ENCODE measurements around the gene DLGAP3. TPM values are rescaled to one million over a fixed set of nuclear protein-coding genes. Genes with fewer than 3 reads are reported as not detected.

The DLGAP3 gene
- total and polyA plus RNA-seq, 11 donors: 0.07 to 0.51 (median 0.10) TPM; not detected in 8

- 92 to 100% (median 94%) methylated on average over 4 of the region's 4 CpGs for WGBS, 4 donors
- H3K4me3 ChIP-seq: no peak overlapping the region
- TF ChIP-seq POLR2A (IDR thresholded peaks at IDR 0.05): no peak
- TF ChIP-seq, protein P1, sequence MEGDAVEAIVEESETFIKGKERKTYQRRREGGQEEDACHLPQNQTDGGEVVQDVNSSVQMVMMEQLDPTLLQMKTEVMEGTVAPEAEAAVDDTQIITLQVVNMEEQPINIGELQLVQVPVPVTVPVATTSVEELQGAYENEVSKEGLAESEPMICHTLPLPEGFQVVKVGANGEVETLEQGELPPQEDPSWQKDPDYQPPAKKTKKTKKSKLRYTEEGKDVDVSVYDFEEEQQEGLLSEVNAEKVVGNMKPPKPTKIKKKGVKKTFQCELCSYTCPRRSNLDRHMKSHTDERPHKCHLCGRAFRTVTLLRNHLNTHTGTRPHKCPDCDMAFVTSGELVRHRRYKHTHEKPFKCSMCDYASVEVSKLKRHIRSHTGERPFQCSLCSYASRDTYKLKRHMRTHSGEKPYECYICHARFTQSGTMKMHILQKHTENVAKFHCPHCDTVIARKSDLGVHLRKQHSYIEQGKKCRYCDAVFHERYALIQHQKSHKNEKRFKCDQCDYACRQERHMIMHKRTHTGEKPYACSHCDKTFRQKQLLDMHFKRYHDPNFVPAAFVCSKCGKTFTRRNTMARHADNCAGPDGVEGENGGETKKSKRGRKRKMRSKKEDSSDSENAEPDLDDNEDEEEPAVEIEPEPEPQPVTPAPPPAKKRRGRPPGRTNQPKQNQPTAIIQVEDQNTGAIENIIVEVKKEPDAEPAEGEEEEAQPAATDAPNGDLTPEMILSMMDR (IDR thresholded peaks at IDR 0.05): no peak
- H3K27me3 ChIP-seq: peaks cover 13 to 53% (median 37%) of the 10 kb centered on the region in 9 donors
- no peaks in the 10 kb centered on the region for H3K36me3 ChIP-seq
- DNase-seq: no peak
- intact Hi-C loops (cut with DNase I): no loop called here
- ATAC-seq: no peak
- H3K9me3 ChIP-seq: peaks cover 0 to 13% (median 8%) of the 10 kb centered on the region in 12 donors
- H3K4me1 ChIP-seq: peaks cover 0 to 15% (median 2%) of the 10 kb centered on the region in 12 donors
- no peak overlapping the region for H3K27ac ChIP-seq
These were observed 41.9 kb downstream of the DLGAP3 start for GRCh38 chr1:34887593-34887992.

- 0 to 5% (median 2%) methylated on average over 14 to 80 of the region's 80 CpGs for whole genome bisulfite sequencing, 4 donors
- peaks cover 0 to 15% (median 2%) of the 10 kb centered on the region in 12 donors for H3K4me1 ChIP-seq
- peaks cover 0 to 7% (median 0%) of the 10 kb centered on the region in 12 donors for H3K9me3 ChIP-seq
- peak; percentile 53 to 77 (median 55) for DNase-seq
- H3K27me3 ChIP-seq: peaks cover 13 to 58% (median 43%) of the 10 kb centered on the region in 9 donors
- ATAC-seq: peak in 3 of 4 donors; percentile 62 to 90 (median 77)
- intact Hi-C loops (cut with DNase I): no loop called here
- TF ChIP-seq, protein P1 (IDR thresholded peaks at IDR 0.05): no peak
- no peak for TF ChIP-seq POLR2A (IDR thresholded peaks at IDR 0.05)
- no peaks in the 10 kb centered on the region for H3K36me3 ChIP-seq
- peak overlapping the region in 11 of 12 donors; percentile 3 to 55 (median 43) for H3K4me3 ChIP-seq
- H3K27ac ChIP-seq: no peak overlapping the region
These were observed 43.8 kb downstream of the DLGAP3 start for GRCh38 chr1:34885405-34886247.

- TF ChIP-seq POLR2A (IDR thresholded peaks at IDR 0.05): no peak
- TF ChIP-seq, protein P1 (IDR thresholded peaks at IDR 0.05): no peak
- peaks cover 0 to 15% (median 2%) of the 10 kb centered on the region in 12 donors for H3K4me1 ChIP-seq
- H3K36me3 ChIP-seq: no peaks in the 10 kb centered on the region
- peaks cover 0 to 7% (median 0%) of the 10 kb centered on the region in 12 donors for H3K9me3 ChIP-seq
- DNase-seq (no peak), ATAC-seq (peak in 1 of 4 donors; percentile 18)
- H3K27me3 ChIP-seq: peaks cover 13 to 60% (median 43%) of the 10 kb centered on the region in 9 donors
- WGBS, 4 donors: 19 to 29% (median 20%) methylated on average over 8 to 19 of the region's 19 CpGs
- no peak overlapping the region for H3K27ac ChIP-seq
- peak overlapping the region in 4 of 12 donors; percentile 40 to 55 (median 47) for H3K4me3 ChIP-seq
- intact Hi-C loops (cut with DNase I): no loop called here
These were observed 44.5 kb downstream of the DLGAP3 start for GRCh38 chr1:34884961-34885360.

- H3K4me3 ChIP-seq: no peak overlapping the region
- 54 to 69% (median 62%) methylated on average over 3 of the region's 3 CpGs for WGBS, 4 donors
- peaks cover 13 to 64% (median 43%) of the 10 kb centered on the region in 9 donors for H3K27me3 ChIP-seq
These were observed 44.9 kb downstream of the DLGAP3 start for GRCh38 chr1:34884536-34884935.

More at GRCh38 chr1:34884536-34884935, 44.9 kb downstream of the DLGAP3 start:
- TF ChIP-seq, protein P1 (IDR thresholded peaks at IDR 0.05): no peak
- no peak for TF ChIP-seq POLR2A (IDR thresholded peaks at IDR 0.05)
- no peak for DNase-seq
- H3K9me3 ChIP-seq: peaks cover 0 to 7% (median 0%) of the 10 kb centered on the region in 12 donors
- peaks cover 0 to 15% (median 2%) of the 10 kb centered on the region in 12 donors for H3K4me1 ChIP-seq
- intact Hi-C loops (cut with DNase I): no loop called here
- no peak overlapping the region for H3K27ac ChIP-seq
- no peaks in the 10 kb centered on the region for H3K36me3 ChIP-seq
- no peak for ATAC-seq

Data from heart left ventricle (tissue), 16 donors.